Right lobe of liver (tissue), 4 donors: ENCODE measurements around the gene LCTL.

Experiments
- CTCF ChIP-seq, 4 donors: fragments of 200-600 bp in 3 of 4; fragments of 450-650 bp in 1 of 4; IDR thresholded peaks; one replicate each; pipeline versions ENCODE4 v1.5.1 to v1.8.0; 2016 to 2022; ENCODE audit warnings: antibody characterized with exemption in 4 of 4, mild to moderate bottlenecking in 2 of 4
- POLR2A ChIP-seq: fragments of 450-650 bp; IDR thresholded peaks from one replicate; pipeline ENCODE4 v1.6.1; 2017; ENCODE audit warnings: antibody characterized with exemption, mild to moderate bottlenecking
- donor health status: DM: no; HTN: no; CAD: no.
- donor health status: DM: no; HTN: no; CAD: no.
- donor health status: DM: no; HTN: yes; CAD: no.

GRCh38 chr15:66563126-66563525 lies 2.7 kb downstream of the LCTL start:
- TF ChIP-seq CTCF (IDR thresholded peaks at IDR 0.05), result no peak
- no peak for TF ChIP-seq POLR2A
